ENCODE results near the gene NIPBL. TPM values are rescaled to one million over a fixed set of nuclear protein-coding genes. Genes with fewer than 3 reads are reported as not detected.

NIPBL gene
- total RNA-seq, 1 experiment from 2014 or later: 61.3 TPM

GRCh38 chr5:36904677-36905076 is 28.1 kb downstream of the NIPBL start:
- Mint-ChIP-seq H3K4me1 (peaks cover 2 to 14% of the 10 kb centered on the region in 2 experiments; a peak in 2 of 4 replicates), H3K27ac (no peak overlapping the region), H3K27me3 (ENCODE audit: low read depth) (no peaks in the 10 kb centered on the region), H3K9me3 (peaks cover 16 to 20% of the 10 kb centered on the region in 2 experiments), H3K4me3 (no peak overlapping the region), H3K36me3 (ENCODE audit: insufficient read depth in 1 of 3, low read depth in 3 of 3) (peaks cover 0 to 21% (median 11%) of the 10 kb centered on the region in 3 experiments; a peak in 6 of 7 replicates)
- Histone ChIP-seq H2AK5ac (ENCODE audit: insufficient read length, low read length) (no peak overlapping the region), H3K9me3 (ENCODE audit: control insufficient read depth, low read depth, low read length) (no peaks in the 10 kb centered on the region), H3K27ac (ENCODE audit: insufficient read length, low read depth, low read length) (no peak overlapping the region), H3K4ac (ENCODE audit: low read depth, low read length) (no peak overlapping the region), H4K91ac (ENCODE audit: insufficient read length, low read depth, low read length) (no peak overlapping the region), H3K27me3 (ENCODE audit: insufficient read depth, low read length) (no peaks in the 10 kb centered on the region), H3K14ac (ENCODE audit: insufficient read depth, low read length) (no peak overlapping the region), H3K23ac (ENCODE audit: insufficient read length, low read depth, low read length) (no peak overlapping the region), H2BK20ac (ENCODE audit: low read depth, low read length, poor library complexity, severe bottlenecking) (no peak overlapping the region), H2BK15ac (ENCODE audit: low read depth, low read length) (no peak overlapping the region), H3K79me2 (ENCODE audit: insufficient read depth, low read length) (peaks cover 29% of the 10 kb centered on the region; the same call in 1 of the 2 replicates), H4K5ac (ENCODE audit: insufficient read length, low read depth, low read length) (no peak overlapping the region), H3K56ac (ENCODE audit: insufficient read length, low read depth, low read length) (no peak overlapping the region), H2BK12ac (ENCODE audit: insufficient read length, low read depth, low read length) (no peak overlapping the region), H4K20me1 (ENCODE audit: control insufficient read depth, insufficient read depth, insufficient read length) (no peaks in the 10 kb centered on the region), H2BK5ac (ENCODE audit: insufficient read length, low read length) (no peak overlapping the region), H3K4me2 (ENCODE audit: insufficient read depth, insufficient read length, low read length) (no peak overlapping the region), H3K23me2 (ENCODE audit: insufficient read length, low read depth, low read length, poor library complexity, severe bottlenecking) (no peaks in the 10 kb centered on the region), H2AFZ (ENCODE audit: low read length) (no peak overlapping the region), H3K4me1 (ENCODE audit: insufficient read depth, low read length) (no peaks in the 10 kb centered on the region), H4K8ac (replicated peaks; ENCODE audit: insufficient read length, low read depth, low read length) (no peak overlapping the region), H2BK120ac (ENCODE audit: low read depth, low read length, poor library complexity, severe bottlenecking) (no peak overlapping the region), H3K18ac (ENCODE audit: insufficient read length, low read depth, low read length) (no peak overlapping the region), H3T11ph (ENCODE audit: low read length) (no peak overlapping the region), H3K79me1 (ENCODE audit: insufficient read depth, low read depth, low read length, poor library complexity, severe bottlenecking) (peaks cover 8% of the 10 kb centered on the region), H3K9ac (ENCODE audit: extremely low read depth, insufficient read length, low read length) (no peak overlapping the region)
- TF ChIP-seq CTCF (conservative IDR thresholded peaks at IDR 0.05): no peak
- DNase-seq: no peak
- WGBS (ENCODE audit: extremely low coverage, insufficient read length, low lambda C conversion rate): no CpG with 5 or more reads among the region's 2 CpGs

Measured in H9 (cell line).